CD4-positive, alpha-beta memory T cell (primary cell): Measurements from ENCODE around the gene TOMM7. TPM values are rescaled to one million over a fixed set of nuclear protein-coding genes. Genes with fewer than 3 reads are reported as not detected.
"Not testable (repeated sequence)": the region's sequence is repeated elsewhere in the genome, so short reads cannot be mapped to it uniquely, and the experiment has no call there.

Experiments
- CTCF ChIA-PET: fragments of 350-600 bp; sonication (Branson Sonifier 250); formaldehyde crosslinking; loops from one replicate; lab custom pipeline; 2021; ENCODE audit warnings: inconsistent platforms; ENCODE audit not compliant: partially characterized antibody; lab: Charles Lee
- POLR2A ChIA-PET: fragments of 350-600 bp; sonication (Branson Sonifier 250); formaldehyde crosslinking; loops from one replicate; lab custom pipeline; 2021; ENCODE audit not compliant: partially characterized antibody; lab: Charles Lee
- DNase-seq, 5 donors: peaks; one replicate each; pipeline versions ENCODE4 v3.0.0 to v3.0.0-alpha.2; 2020 to 2022; ENCODE audit warnings: mixed read lengths in 1 of 5
- H3K27ac ChIP-seq: one replicate; pipeline ENCODE4 v1.7.0; 2013; ENCODE audit warnings: low read depth, low read length
- H3K27me3 ChIP-seq: 2 replicates; pipeline ENCODE4 v1.7.0; 2013; ENCODE audit warnings: mild to moderate bottlenecking, low read length, moderate library complexity; ENCODE audit not compliant: insufficient read depth
- H3K36me3 ChIP-seq: 2 replicates; pipeline ENCODE4 v1.7.0; 2013; ENCODE audit warnings: mild to moderate bottlenecking, low read length, moderate library complexity; ENCODE audit not compliant: insufficient read depth
- H3K4me1 ChIP-seq: 2 replicates; pipeline ENCODE4 v1.7.0; 2013; ENCODE audit warnings: mild to moderate bottlenecking, low read length, moderate library complexity; ENCODE audit not compliant: insufficient read depth
- H3K4me3 ChIP-seq, 2 donors: one replicate each; pipeline ENCODE4 v1.7.0; 2013; ENCODE audit warnings: low read length in 2 of 2, mild to moderate bottlenecking in 1 of 2
- H3K9me3 ChIP-seq, 2 donors: one replicate each; pipeline ENCODE4 v1.7.0; 2013; ENCODE audit warnings: low read length in 2 of 2, control low read depth in 1 of 2; ENCODE audit not compliant: control insufficient read depth in 1 of 2
- H3K27ac Mint-ChIP-seq, 7 donors: one replicate each; pipeline ENCODE4 v1.8.0; 2020 to 2021; ENCODE audit warnings: mixed read lengths in 7 of 7, mild to moderate bottlenecking in 6 of 7, inconsistent platforms in 3 of 7, moderate library complexity in 3 of 7
- H3K27me3 Mint-ChIP-seq, 2 donors: one replicate each; pipeline ENCODE4 v1.8.0; 2020 to 2021; ENCODE audit warnings: mixed read lengths in 2 of 2
- H3K36me3 Mint-ChIP-seq, 2 donors: one replicate each; pipeline ENCODE4 v1.8.0; 2020 to 2021; ENCODE audit warnings: mixed read lengths in 2 of 2, inconsistent platforms in 1 of 2, mild to moderate bottlenecking in 1 of 2
- H3K4me1 Mint-ChIP-seq, 4 donors: one replicate each; pipeline ENCODE4 v1.8.0; 2020 to 2021; ENCODE audit warnings: mixed read lengths in 4 of 4, mild to moderate bottlenecking in 1 of 4
- H3K4me3 Mint-ChIP-seq, 8 donors: one replicate each; pipeline ENCODE4 v1.8.0; 2020 to 2021; ENCODE audit warnings: mixed read lengths in 8 of 8, mild to moderate bottlenecking in 7 of 8, moderate library complexity in 6 of 8, inconsistent platforms in 3 of 8
- H3K9me3 Mint-ChIP-seq, 8 donors: one replicate each; pipeline ENCODE4 v1.8.0; 2020 to 2021; ENCODE audit warnings: mixed read lengths in 8 of 8, mild to moderate bottlenecking in 5 of 8, inconsistent platforms in 3 of 8, moderate library complexity in 1 of 8
- intact Hi-C: fragments of 100-400 bp; cut with micrococcal nuclease; formaldehyde crosslinking; loops from one replicate; pipeline ENCODE4 v1.15.1; 2023
- polyA plus RNA-seq, 2 donors: library from polyadenylated mRNA; unstranded; fragments of 300-500 nt; fragmentation: Illumina TruSeq; gene quantifications; one replicate each; pipeline ENCODE4 v1.2.3, GENCODE V29; 2021
- total RNA-seq, 2 experiments: library from RNA; stranded (reverse); gene quantifications; one replicate each; pipeline ENCODE4 v1.2.3, GENCODE V29; 2021

TOMM7 gene
- total and polyA plus RNA-seq, 4 experiments from 2014 or later = 267 to 701 (median 595) TPM

DNA sequence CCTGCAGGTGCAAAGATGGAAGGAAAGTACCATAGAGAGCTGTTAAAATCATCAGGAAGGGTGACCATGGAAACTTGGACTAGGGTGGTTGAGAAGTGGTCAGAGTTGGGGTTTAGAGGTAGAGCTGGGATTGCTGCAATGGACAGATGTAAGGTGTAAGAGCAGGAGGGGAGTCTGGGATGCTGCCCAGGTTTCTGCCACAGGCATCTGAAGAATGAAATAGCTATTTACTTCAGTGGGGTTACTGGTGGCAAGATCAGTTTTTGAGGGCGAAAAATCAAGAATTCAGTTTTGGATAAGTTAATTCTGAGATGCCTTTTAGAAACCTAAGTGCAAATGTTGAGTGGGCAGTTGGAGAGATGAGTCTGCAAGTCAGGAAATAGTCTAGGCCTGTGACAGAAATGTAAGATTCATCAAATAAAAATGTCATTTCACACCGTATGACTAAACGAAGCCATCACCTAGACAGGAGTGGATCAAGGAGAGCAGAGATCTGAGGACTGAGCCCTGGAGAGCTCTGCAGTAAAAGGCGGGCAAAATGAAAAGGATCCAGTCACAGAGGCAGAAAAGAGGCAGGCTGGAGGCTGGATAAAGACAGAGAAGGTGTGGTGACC lies 22.7 kb upstream of the TOMM7 start:
- Mint-ChIP-seq H3K36me3 (no peaks in the 10 kb centered on the region), H3K4me1 (no peaks in the 10 kb centered on the region), H3K9me3 (no peaks in the 10 kb centered on the region), H3K4me3 (no peak overlapping the region), H3K27me3 (peaks cover 0 to 6% of the 10 kb centered on the region in 2 donors), H3K27ac (peak overlapping the region in 2 of 7 donors; percentile 20 to 73)
- no peaks in the 10 kb centered on the region for H3K4me1 ChIP-seq
- intact Hi-C loops = no loop called here
- ChIA-PET CTCF (no interaction called here), POLR2A (no interaction called here)
- no peaks in the 10 kb centered on the region for H3K36me3 ChIP-seq
- DNase-seq = no peak
- no peak overlapping the region for H3K4me3 ChIP-seq
- no peaks in the 10 kb centered on the region for H3K27me3 ChIP-seq
- H3K27ac ChIP-seq = no peak overlapping the region
- no peaks in the 10 kb centered on the region for H3K9me3 ChIP-seq

- POLR2A ChIA-PET = no interaction called here
- no peaks in the 10 kb centered on the region for H3K36me3 Mint-ChIP-seq
- intact Hi-C loops = no loop called here
- no peaks in the 10 kb centered on the region for H3K9me3 ChIP-seq
- H3K27ac ChIP-seq = no peak overlapping the region
- no peak overlapping the region for H3K4me3 Mint-ChIP-seq
- no peak overlapping the region for H3K4me3 ChIP-seq
- peak overlapping the region in 2 of 7 donors; percentile 4 to 37 for H3K27ac Mint-ChIP-seq
- peaks cover 2 to 6% of the 10 kb centered on the region in 2 donors for H3K27me3 Mint-ChIP-seq
- H3K27me3 ChIP-seq = no peaks in the 10 kb centered on the region
- H3K9me3 Mint-ChIP-seq = no peaks in the 10 kb centered on the region
- no peaks in the 10 kb centered on the region for H3K36me3 ChIP-seq
- no peaks in the 10 kb centered on the region for H3K4me1 Mint-ChIP-seq
- no peak for DNase-seq
- CTCF ChIA-PET = no interaction called here
- no peaks in the 10 kb centered on the region for H3K4me1 ChIP-seq
These were observed 21.1 kb upstream of the TOMM7 start for GRCh38 chr7:22843681-22844309.

DNA sequence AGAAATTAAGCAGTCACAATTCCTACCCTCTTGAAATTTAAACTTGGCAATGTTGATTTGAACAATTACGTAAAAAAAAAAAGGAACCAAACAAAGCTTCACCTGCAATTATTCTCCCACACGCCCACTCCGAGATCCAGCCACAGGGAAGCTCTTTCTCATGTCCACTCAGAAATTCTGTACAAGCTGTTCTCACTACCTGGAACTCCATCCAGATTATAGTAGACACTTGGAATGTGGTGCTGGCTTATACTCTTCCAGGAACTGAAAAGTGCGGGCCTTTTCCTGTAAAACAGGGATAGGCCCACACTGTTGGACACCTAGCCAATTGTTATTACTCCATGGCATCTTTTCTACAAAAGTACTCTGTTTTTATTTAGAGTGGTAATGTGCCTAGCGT lies 20.3 kb upstream of the TOMM7 start:
- CTCF ChIA-PET = no interaction called here
- H3K27me3 ChIP-seq = no peaks in the 10 kb centered on the region
- POLR2A ChIA-PET = no interaction called here
- H3K4me3 ChIP-seq = no peak overlapping the region
- H3K36me3 ChIP-seq = no peaks in the 10 kb centered on the region
- H3K27ac ChIP-seq = no peak overlapping the region
- intact Hi-C loops = no loop called here
- H3K9me3 ChIP-seq = no peaks in the 10 kb centered on the region
- no peaks in the 10 kb centered on the region for H3K36me3 Mint-ChIP-seq
- no peaks in the 10 kb centered on the region for H3K4me1 Mint-ChIP-seq
- no peaks in the 10 kb centered on the region for H3K4me1 ChIP-seq
- H3K27me3 Mint-ChIP-seq = peaks cover 2 to 6% of the 10 kb centered on the region in 2 donors
- H3K9me3 Mint-ChIP-seq = no peaks in the 10 kb centered on the region
- no peak for DNase-seq
- no peak overlapping the region for H3K27ac Mint-ChIP-seq
- no peak overlapping the region for H3K4me3 Mint-ChIP-seq

DNA sequence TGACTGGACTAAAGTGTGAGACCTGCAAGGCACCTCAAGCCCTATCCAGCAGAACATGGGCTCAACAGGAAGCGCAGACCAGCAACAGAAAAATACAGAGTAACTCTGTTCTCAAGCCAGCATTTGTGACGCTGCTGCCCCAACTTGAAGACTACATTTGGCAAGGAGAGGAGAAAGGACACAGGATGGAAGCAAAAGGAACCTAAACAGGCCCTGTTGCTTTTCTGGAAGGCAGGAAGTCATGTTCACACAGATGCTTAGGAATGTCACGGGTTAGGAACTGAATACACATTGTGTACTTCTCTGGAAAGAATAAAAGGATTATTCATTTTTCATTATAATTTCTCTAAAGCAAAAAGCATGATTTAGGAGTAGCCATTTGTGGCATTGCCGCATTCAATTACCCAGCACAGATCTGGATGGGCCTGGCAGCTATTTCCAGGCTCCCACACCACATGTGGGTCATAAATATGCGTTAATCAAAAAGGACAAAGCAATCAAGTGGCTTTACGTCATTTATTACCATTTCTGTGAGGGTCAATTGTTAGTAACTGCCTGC lies 19.8 kb upstream of the TOMM7 start:
- Mint-ChIP-seq H3K4me3 (no peak overlapping the region), H3K36me3 (no peaks in the 10 kb centered on the region), H3K27me3 (peaks cover 2 to 6% of the 10 kb centered on the region in 2 donors), H3K4me1 (no peaks in the 10 kb centered on the region), H3K9me3 (no peaks in the 10 kb centered on the region), H3K27ac (no peak overlapping the region)
- H3K27ac ChIP-seq = no peak overlapping the region
- DNase-seq = no peak
- POLR2A ChIA-PET = no interaction called here
- no peaks in the 10 kb centered on the region for H3K36me3 ChIP-seq
- H3K27me3 ChIP-seq = no peaks in the 10 kb centered on the region
- no peak overlapping the region for H3K4me3 ChIP-seq
- H3K4me1 ChIP-seq = no peaks in the 10 kb centered on the region
- CTCF ChIA-PET = no interaction called here
- no peaks in the 10 kb centered on the region for H3K9me3 ChIP-seq
- intact Hi-C loops = no loop called here

DNA sequence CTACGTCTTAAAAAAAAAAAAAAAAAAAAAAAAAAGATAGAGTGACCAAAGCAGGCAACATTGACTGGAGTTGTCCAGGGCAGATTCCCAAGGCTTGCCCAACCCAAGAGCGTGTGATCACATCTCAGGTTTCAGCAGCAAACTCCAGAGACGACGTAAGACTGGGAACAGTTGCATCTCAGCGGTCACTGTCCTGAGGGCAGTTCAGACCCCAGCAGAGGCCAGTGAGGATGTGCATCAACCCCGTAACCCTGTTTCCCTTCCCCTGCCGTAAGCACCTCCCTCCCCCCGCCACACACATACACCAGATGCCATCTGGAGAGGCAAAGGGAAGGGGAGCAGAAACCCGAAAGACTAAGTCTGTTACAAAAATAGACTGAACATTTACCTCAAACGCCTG lies 19.3 kb upstream of the TOMM7 start:
- H3K36me3 Mint-ChIP-seq = no peaks in the 10 kb centered on the region
- POLR2A ChIA-PET = no interaction called here
- H3K27ac Mint-ChIP-seq = no peak overlapping the region
- Histone ChIP-seq H3K4me1 (no peaks in the 10 kb centered on the region), H3K4me3 (no peak overlapping the region), H3K27me3 (no peaks in the 10 kb centered on the region), H3K36me3 (no peaks in the 10 kb centered on the region), H3K27ac (no peak overlapping the region), H3K9me3 (no peaks in the 10 kb centered on the region)
- no peak for DNase-seq
- intact Hi-C loops = no loop called here
- CTCF ChIA-PET = no interaction called here
- peaks cover 2 to 9% of the 10 kb centered on the region in 2 donors for H3K27me3 Mint-ChIP-seq
- no peak overlapping the region for H3K4me3 Mint-ChIP-seq
- no peaks in the 10 kb centered on the region for H3K4me1 Mint-ChIP-seq
- no peaks in the 10 kb centered on the region for H3K9me3 Mint-ChIP-seq

DNA sequence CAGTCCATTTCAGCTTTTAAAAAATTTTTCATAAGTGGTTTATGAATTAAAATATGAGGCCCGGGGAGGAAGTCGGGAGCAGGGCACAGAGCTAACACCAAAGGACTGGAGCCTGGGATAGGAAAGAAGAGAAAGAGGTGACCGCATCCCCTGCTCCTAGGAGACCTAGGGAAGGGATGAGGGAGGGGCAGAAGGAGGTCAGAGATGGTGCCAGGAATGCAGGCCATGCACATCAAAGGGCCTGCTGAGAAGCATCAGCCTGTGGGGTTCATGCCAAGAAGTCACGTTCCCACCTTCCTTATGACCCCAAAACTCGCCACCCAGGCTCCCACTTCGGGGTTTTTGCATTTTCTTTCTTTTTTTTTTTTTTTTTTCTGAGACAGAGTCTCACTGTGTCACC lies 14.7 kb upstream of the TOMM7 start:
- no peaks in the 10 kb centered on the region for H3K9me3 Mint-ChIP-seq
- no peaks in the 10 kb centered on the region for H3K4me1 Mint-ChIP-seq
- Histone ChIP-seq H3K4me3 (no peak overlapping the region), H3K27me3 (no peaks in the 10 kb centered on the region), H3K27ac (no peak overlapping the region), H3K36me3 (no peaks in the 10 kb centered on the region), H3K9me3 (no peaks in the 10 kb centered on the region), H3K4me1 (no peaks in the 10 kb centered on the region)
- intact Hi-C loops = no loop called here
- no peaks in the 10 kb centered on the region for H3K36me3 Mint-ChIP-seq
- no peak for DNase-seq
- no peak overlapping the region for H3K4me3 Mint-ChIP-seq
- ChIA-PET POLR2A (no interaction called here), CTCF (no interaction called here)
- no peak overlapping the region for H3K27ac Mint-ChIP-seq
- peaks cover 4 to 13% of the 10 kb centered on the region in 2 donors for H3K27me3 Mint-ChIP-seq

DNA sequence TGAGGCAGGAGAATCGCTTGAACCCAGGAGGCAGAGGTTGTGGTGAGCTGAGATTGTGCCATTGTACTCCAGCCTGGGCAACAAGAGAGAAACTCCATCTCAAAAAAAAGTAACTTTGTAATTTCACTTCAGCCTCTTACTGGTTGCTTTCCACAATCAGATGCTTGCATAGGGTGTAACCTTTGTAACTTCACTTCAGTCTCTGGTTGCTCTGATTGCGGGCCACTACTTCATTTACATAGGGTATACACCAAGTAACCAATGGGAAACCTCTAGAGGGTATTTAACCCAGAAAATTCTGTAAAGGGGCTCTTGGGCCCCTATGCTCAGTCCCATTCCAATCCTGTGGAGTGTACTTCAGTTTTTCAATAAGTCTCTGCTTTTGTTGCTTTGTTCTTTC lies 13.9 kb upstream of the TOMM7 start:
- H3K4me3 Mint-ChIP-seq, H3K4me1 ChIP-seq, POLR2A ChIA-PET, H3K27ac ChIP-seq, H3K36me3 Mint-ChIP-seq, H3K27me3 ChIP-seq, DNase-seq, H3K9me3 ChIP-seq, H3K27ac Mint-ChIP-seq, H3K36me3 ChIP-seq, intact Hi-C loops, H3K4me3 ChIP-seq, CTCF ChIA-PET, H3K9me3 Mint-ChIP-seq, H3K4me1 Mint-ChIP-seq: not testable (repeated sequence)
- peaks cover 4 to 13% of the 10 kb centered on the region in 2 donors for H3K27me3 Mint-ChIP-seq
